ENCODE results near the gene FECH. TPM values are rescaled to one million over a fixed set of nuclear protein-coding genes. Genes with fewer than 3 reads are reported as not detected.

FECH gene
- total RNA-seq, 1 experiment from 2014 or later: 17.1 TPM

DNA sequence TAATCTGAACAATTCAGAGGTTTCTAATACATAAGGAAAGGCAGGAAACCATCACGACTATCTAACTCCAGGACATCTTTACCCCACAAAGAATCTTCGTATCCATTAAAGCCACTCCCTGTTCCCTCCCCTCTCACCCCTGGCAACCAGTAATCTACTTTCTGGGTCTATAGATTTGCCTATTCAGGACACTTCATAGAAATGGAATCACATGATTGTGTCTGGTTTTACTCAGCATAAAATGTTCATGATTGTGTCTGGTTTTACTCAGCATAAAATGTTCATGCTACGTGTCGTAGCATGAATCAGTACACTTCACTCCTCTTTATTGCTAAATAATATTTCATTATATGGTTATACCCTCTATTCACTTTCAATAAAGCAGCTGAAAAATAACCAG, 11.6 kb downstream of the FECH start:
- intact Hi-C loops (cut with micrococcal nuclease; ENCODE audit: unreplicated experiment): no loop called here
- Histone ChIP-seq H3K36me3 (ENCODE audit: control insufficient read depth, insufficient read depth, low read length) (no peaks in the 10 kb centered on the region), H3K27me3 (replicated peaks; ENCODE audit: control insufficient read depth, insufficient read depth, low read length) (no peaks in the 10 kb centered on the region), H3K4me1 (no peaks in the 10 kb centered on the region), H3K4me3 (ENCODE audit: low read depth, low read length) (no peak overlapping the region), H3K9me3 (no peaks in the 10 kb centered on the region)
- H3K9me3 Mint-ChIP-seq (ENCODE audit: unreplicated experiment): no peaks in the 10 kb centered on the region
- no peak for TF ChIP-seq CTCF (IDR thresholded peaks at IDR 0.05; ENCODE audit: insufficient read depth in 1 of 2, low read depth in 1 of 2, low read length in 1 of 2, severe bottlenecking in 1 of 2, unreplicated experiment in 1 of 2)
- H3K36me3 Mint-ChIP-seq (ENCODE audit: insufficient read depth, unreplicated experiment): no peaks in the 10 kb centered on the region
- no peaks in the 10 kb centered on the region for H3K4me1 Mint-ChIP-seq (ENCODE audit: low read depth, unreplicated experiment)
- no TSS peak for BruUV-seq (replicated peaks)
- H3K27me3 Mint-ChIP-seq (ENCODE audit: insufficient read depth, unreplicated experiment): no peaks in the 10 kb centered on the region
- H3K4me3 Mint-ChIP-seq (ENCODE audit: unreplicated experiment): no peak overlapping the region
- H3K27ac Mint-ChIP-seq (ENCODE audit: unreplicated experiment): no peak overlapping the region
- POLR2A ChIA-PET: no interaction called here
- no peak for DNase-seq
- CTCF ChIA-PET: no interaction called here

DNA sequence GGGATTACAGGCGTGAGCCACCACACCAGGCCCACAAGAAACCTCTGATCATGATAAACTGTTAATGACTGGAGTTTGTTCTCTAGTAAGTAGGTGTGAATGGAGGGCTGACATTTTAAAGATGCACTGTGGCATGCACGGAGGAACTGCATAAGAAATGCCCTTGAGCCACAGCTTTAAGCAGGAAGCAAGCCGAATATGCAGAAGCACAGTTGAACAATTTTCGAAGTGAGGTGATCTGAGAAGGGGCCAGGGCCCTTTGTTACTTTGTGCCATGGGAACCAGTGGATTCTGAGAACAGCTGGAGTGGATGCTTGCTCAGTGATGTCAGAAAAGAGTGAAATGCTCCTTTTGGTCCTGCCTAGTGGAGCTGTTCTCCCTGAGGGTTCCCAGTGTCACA, 16.3 kb downstream of the FECH start:
- TF ChIP-seq CTCF (IDR thresholded peaks at IDR 0.05; ENCODE audit: insufficient read depth in 1 of 2, low read depth in 1 of 2, low read length in 1 of 2, severe bottlenecking in 1 of 2, unreplicated experiment in 1 of 2): no peak
- no TSS peak for BruUV-seq (replicated peaks)

DNA sequence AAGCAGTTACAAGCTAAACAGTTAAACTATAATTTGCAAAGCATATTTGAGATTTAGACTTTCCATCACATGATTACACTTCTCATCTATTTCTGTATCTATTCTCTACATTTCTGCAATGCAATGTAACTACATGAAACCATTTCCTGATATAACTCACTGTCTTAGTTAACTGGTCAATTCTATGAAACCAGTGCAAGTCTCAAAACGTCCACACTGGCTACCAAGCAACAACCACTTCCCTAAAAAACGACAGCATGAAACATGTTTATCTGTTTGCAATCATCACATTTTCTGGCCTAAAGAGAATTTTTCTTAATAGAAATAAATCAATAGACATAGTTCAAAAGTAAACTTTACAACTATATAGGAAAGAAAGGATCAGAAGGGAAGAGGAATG, 17.4 kb downstream of the FECH start:
- Mint-ChIP-seq H3K27me3 (ENCODE audit: insufficient read depth, unreplicated experiment) (no peaks in the 10 kb centered on the region), H3K9me3 (ENCODE audit: unreplicated experiment) (no peaks in the 10 kb centered on the region), H3K4me3 (ENCODE audit: unreplicated experiment) (no peak overlapping the region), H3K4me1 (ENCODE audit: low read depth, unreplicated experiment) (no peaks in the 10 kb centered on the region), H3K36me3 (ENCODE audit: insufficient read depth, unreplicated experiment) (no peaks in the 10 kb centered on the region), H3K27ac (ENCODE audit: unreplicated experiment) (no peak overlapping the region)
- Histone ChIP-seq H3K27me3 (replicated peaks; ENCODE audit: control insufficient read depth, insufficient read depth, low read length) (no peaks in the 10 kb centered on the region), H3K4me3 (ENCODE audit: low read depth, low read length) (no peak overlapping the region), H3K9me3 (no peaks in the 10 kb centered on the region), H3K36me3 (ENCODE audit: control insufficient read depth, insufficient read depth, low read length) (no peaks in the 10 kb centered on the region), H3K4me1 (no peaks in the 10 kb centered on the region)
- ChIA-PET POLR2A (no interaction called here), CTCF (no interaction called here)
- intact Hi-C loops (cut with micrococcal nuclease; ENCODE audit: unreplicated experiment): no loop called here
- no peak for TF ChIP-seq CTCF (IDR thresholded peaks at IDR 0.05; ENCODE audit: insufficient read depth in 1 of 2, low read depth in 1 of 2, low read length in 1 of 2, severe bottlenecking in 1 of 2, unreplicated experiment in 1 of 2)
- no peak for DNase-seq
- BruUV-seq (replicated peaks): no TSS peak

More for the DNA sequence above, 16.3 kb downstream of the FECH start:
- Histone ChIP-seq H3K27me3 (replicated peaks; ENCODE audit: control insufficient read depth, insufficient read depth, low read length) (no peaks in the 10 kb centered on the region), H3K9me3 (no peaks in the 10 kb centered on the region), H3K36me3 (ENCODE audit: control insufficient read depth, insufficient read depth, low read length) (no peaks in the 10 kb centered on the region), H3K4me3 (ENCODE audit: low read depth, low read length) (no peak overlapping the region), H3K4me1 (no peaks in the 10 kb centered on the region)
- no peak overlapping the region for H3K4me3 Mint-ChIP-seq (ENCODE audit: unreplicated experiment)
- H3K27me3 Mint-ChIP-seq (ENCODE audit: insufficient read depth, unreplicated experiment): no peaks in the 10 kb centered on the region
- H3K4me1 Mint-ChIP-seq (ENCODE audit: low read depth, unreplicated experiment): no peaks in the 10 kb centered on the region
- DNase-seq: no peak
- H3K9me3 Mint-ChIP-seq (ENCODE audit: unreplicated experiment): no peaks in the 10 kb centered on the region
- no peak overlapping the region for H3K27ac Mint-ChIP-seq (ENCODE audit: unreplicated experiment)
- POLR2A ChIA-PET: no interaction called here
- intact Hi-C loops (cut with micrococcal nuclease; ENCODE audit: unreplicated experiment): no loop called here
- no peaks in the 10 kb centered on the region for H3K36me3 Mint-ChIP-seq (ENCODE audit: insufficient read depth, unreplicated experiment)
- CTCF ChIA-PET: no interaction called here

Data from Caco-2 (cell line).